Measurements from ENCODE around the gene PRDM5.
"Not testable (repeated sequence)": the region's sequence is repeated elsewhere in the genome, so short reads cannot be mapped to it uniquely, and the experiment has no call there.

The PRDM5 gene

GRCh38 chr4:120750152-120750525 lies 172.4 kb downstream of the PRDM5 start:
- no peak for DNase-seq

GRCh38 chr4:120749445-120750151 lies 172.9 kb downstream of the PRDM5 start:
- DNase-seq, result no peak

- DNase-seq, result not testable (repeated sequence)
Observed at GRCh38 chr4:120741636-120742035, 180.9 kb downstream of the PRDM5 start.

- DNase-seq, result no peak
Observed at GRCh38 chr4:120736312-120736711, 186.2 kb downstream of the PRDM5 start.

- no peak for DNase-seq
Observed at GRCh38 chr4:120733968-120734367, 188.6 kb downstream of the PRDM5 start.

- no peak for DNase-seq
Observed at GRCh38 chr4:120733054-120733453, 189.5 kb downstream of the PRDM5 start.

- no peak for DNase-seq
Observed at GRCh38 chr4:120731561-120731960, 191.0 kb downstream of the PRDM5 start.

GRCh38 chr4:120730777-120731320 lies 191.7 kb downstream of the PRDM5 start:
- DNase-seq, result no peak

GRCh38 chr4:120728892-120729675 lies 193.4 kb downstream of the PRDM5 start:
- DNase-seq, result no peak

- no peak for DNase-seq
Observed at GRCh38 chr4:120725639-120726580, 196.6 kb downstream of the PRDM5 start.

- no peak for DNase-seq
Observed at GRCh38 chr4:120724656-120725055, 197.9 kb downstream of the PRDM5 start.

- no peak for DNase-seq
Observed at GRCh38 chr4:120723986-120724385, 198.5 kb downstream of the PRDM5 start.

GRCh38 chr4:120723105-120723504 lies 199.4 kb downstream of the PRDM5 start:
- no peak for DNase-seq

GRCh38 chr4:120722655-120723054 lies 199.9 kb downstream of the PRDM5 start:
- no peak for DNase-seq

- DNase-seq, result no peak
Observed at GRCh38 chr4:120720354-120720934, 202.1 kb downstream of the PRDM5 start.

GRCh38 chr4:120718979-120719566 lies 203.5 kb downstream of the PRDM5 start:
- DNase-seq, result peak in 1 of 2 donors; percentile 32

GRCh38 chr4:120716346-120716745 lies 206.2 kb downstream of the PRDM5 start:
- DNase-seq, result no peak

GRCh38 chr4:120714417-120715010 lies 208.0 kb downstream of the PRDM5 start:
- no peak for DNase-seq

- no peak for DNase-seq
Observed at GRCh38 chr4:120709991-120710390, 212.5 kb downstream of the PRDM5 start.

GRCh38 chr4:120704538-120704937 lies 218.0 kb downstream of the PRDM5 start:
- DNase-seq, result no peak

GRCh38 chr4:120703908-120704307 lies 218.6 kb downstream of the PRDM5 start:
- peak in 1 of 2 donors; percentile 12 for DNase-seq
